Measurements from ENCODE around the gene PRF1.
"Not testable (repeated sequence)": the region's sequence is repeated elsewhere in the genome, so short reads cannot be mapped to it uniquely, and the experiment has no call there.

PRF1 gene

DNA sequence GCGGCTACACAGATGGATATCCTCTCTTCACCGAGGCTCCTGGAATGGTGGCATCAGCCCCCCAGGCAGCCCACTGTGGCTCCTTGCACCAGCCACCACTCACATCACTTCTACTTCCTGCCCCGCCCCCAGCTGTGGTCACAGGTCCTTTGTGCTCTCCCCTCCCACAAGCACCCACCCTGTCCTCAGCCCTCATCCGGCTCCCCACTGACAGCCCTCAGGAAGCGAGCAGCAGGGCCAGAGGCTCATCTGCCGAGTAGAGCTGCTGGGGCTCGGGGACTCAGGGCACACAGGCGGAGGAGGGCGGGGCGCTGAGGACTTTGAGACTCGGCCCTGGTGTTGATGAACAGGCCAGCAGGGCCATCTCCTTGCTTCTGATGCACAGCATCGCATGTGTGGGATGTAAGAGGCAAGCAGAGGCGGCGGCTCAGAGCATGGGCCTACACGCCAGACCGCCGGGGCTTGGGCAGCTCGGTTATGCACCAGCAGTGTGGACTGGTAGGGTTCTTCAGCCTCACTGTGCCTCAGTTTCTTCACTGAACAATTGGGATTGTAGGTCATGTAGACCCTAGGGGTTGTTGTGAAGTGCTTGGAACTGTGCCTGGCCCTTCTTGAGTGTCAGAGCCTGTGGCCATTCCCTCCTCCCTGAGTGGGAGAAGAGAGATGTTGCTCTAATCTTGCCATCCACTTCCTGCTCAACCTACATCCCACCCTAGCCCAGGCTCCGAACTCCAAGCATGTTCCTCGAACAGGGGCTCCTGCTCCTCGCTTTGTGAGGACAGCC, at the start of gene PRF1:
TSS of gene PRF1 (minus strand) at position 77 of the 784 bp plus-strand sequence. CDS start 1,839 bp downstream, outside the sequence.
- peak in 2 of 42 donors; percentile 13 to 31 for DNase-seq
- intact Hi-C loops (cut with DNase I) = no loop called here

DNA sequence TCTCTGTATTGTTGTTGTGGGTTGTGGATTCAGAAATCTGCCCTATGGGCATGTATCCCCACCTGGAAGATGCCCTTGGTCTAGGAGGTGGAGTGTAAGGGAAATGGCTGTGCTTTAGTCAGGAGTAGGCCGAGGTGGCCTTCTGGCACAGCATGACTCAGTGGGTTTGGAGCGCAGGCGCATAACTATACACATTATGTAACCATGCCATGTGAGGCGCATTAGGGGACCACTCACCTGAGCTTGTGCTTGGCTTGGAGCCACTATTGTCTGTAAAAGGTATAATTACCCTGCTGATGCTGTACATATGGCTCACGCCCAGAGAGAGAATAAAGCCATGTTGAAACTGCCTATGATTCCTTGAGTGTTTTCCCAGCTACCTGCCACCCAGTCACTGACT, 49.1 kb upstream of the PRF1 start:
- intact Hi-C loops (cut with DNase I) = no loop called here
- peak in 1 of 42 donors; percentile 8 for DNase-seq

DNA sequence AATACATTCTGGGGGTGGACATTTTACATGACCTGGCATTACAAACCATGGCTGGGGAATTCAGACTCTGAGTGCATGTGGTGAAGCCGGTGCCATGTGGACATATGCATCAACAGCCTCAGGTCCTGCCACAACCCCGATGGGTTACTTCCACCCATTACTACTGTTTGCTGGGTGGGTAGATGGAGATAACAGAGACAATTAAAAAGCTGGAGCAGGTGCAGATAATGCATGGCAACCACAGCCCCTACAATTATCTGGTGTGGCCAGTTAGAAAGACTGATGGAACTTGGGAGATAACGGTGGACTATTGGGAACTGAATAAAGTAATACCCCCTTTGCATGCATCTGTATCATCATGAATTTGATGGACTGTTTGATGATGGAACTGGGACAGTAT, 48.2 kb upstream of the PRF1 start:
- intact Hi-C loops (cut with DNase I) = no loop called here
- DNase-seq = peak in 1 of 42 donors; percentile 20

DNA sequence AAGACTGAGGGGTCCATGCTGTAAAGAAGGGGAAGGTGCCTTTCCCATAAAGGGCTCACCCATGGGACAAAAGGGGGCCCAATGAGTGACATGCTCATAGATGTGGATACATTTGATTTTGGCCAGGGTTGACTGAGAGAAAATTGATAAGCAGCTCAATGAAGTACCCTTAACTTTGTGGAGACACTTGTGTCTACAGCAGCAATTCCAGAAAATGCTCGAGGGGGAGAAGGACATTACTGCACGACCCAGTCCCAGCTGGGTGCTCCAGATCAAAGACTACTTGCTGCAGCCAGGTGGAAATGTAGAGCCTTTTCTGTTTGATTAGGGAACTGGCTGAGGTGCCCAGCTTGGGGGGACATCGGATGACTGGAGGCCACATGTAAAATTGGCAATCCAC, 47.6 kb upstream of the PRF1 start:
- intact Hi-C loops (cut with DNase I) = no loop called here
- no peak for DNase-seq

DNA sequence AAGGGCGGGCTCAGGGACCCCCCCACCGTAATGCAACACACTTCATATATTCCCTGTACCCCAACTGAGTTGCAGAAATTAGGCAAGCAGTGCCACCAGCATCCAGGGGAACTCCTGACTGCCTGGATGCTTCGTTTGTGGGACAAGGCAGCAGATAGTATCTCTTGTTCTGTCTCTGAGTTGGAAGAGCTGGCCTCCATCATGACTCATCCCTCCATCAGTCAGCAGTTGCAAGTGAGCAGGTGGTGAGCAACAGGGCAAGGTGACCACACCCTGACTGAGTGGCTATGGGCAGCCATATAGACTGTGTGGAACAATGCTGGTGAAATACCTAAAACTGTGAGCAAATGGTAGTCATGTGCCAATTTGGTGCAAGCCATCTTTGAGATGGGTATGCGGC, 47.0 kb upstream of the PRF1 start:
- intact Hi-C loops (cut with DNase I) = no loop called here
- DNase-seq = peak in 1 of 42 donors; percentile 31

DNA sequence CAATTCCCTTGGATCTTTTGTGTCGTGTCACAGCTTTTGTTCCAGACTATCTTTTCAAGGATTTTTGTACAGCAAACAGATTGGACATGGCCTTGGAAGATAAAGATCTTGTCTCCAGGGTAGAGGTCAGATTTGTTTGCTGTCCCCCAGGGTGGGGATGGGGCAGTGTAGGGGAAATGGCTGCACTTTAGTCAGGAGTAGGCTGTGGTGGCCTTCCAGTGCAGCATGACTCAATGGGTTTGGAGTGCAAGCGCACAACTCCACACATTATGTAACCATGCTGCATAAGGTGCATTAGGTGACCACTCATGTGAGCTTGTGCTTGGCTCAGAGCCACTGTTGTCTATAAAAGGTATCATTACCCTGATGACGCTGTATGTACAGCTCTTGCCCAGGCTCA, 45.9 kb upstream of the PRF1 start:
- intact Hi-C loops (cut with DNase I) = no loop called here
- DNase-seq = peak in 1 of 42 donors; percentile 25

DNA sequence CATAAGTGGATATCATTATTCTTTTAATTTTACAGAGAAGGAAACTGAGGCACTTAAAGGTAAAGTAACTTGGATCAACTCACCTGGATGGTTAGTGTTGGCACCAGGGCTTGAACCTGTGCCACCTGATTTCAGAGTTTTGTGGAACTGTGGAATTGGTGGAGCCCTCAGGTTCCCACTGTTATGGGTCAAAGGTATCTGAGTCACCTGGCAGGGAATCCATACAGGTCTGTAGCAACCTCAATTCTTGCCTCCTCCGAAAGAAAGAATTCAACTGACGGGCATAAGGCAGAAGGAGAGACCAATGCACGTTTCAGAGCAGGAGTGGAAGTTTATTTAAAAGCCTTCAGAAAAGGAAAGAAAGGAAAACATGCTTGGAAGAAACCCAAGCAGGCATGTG, 44.5 kb upstream of the PRF1 start:
- intact Hi-C loops (cut with DNase I) = no loop called here
- DNase-seq = no peak

DNA sequence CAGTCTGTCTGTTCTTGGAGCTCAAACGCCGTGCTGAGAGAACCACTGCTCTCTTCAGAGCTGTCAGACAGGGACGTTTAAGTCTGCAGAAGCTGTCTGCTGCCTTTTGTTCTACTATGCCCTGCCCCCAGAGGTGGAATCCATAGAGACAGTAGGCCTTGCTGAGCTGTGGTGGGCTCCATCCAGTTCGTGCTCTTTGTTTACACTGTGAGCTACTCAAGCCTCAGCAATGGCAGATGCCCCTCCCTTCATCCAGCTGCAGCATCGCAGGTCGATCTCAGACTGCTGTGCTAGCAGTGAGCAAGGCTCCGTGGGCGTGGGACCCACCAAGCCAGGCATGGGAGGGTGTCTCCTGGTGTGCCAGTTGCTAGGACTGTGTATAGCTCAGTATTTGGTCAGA, 42.4 kb upstream of the PRF1 start:
- DNase-seq = peak in 1 of 42 donors; percentile 28
- intact Hi-C loops (cut with DNase I) = not testable (repeated sequence)

DNA sequence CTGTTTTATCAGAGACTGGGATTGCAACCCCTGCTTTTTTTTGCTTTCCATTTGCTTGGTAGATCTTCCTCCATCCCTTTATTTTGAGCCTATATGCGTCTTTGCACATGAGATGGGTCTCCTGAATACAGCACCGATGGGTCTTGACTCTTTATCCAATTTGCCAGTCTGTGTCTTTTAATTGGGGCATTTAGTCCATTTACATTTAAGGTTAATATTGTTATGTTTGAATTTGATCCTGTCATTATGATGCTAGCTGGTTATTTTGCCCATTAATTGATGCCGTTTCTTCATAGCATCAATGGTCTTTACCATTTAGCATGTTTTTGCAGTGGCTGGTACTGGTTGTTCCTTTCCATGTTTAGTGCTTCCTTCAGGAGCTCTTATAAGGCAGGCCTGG, 40.7 kb upstream of the PRF1 start:
- intact Hi-C loops (cut with DNase I); DNase-seq: not testable (repeated sequence)

DNA sequence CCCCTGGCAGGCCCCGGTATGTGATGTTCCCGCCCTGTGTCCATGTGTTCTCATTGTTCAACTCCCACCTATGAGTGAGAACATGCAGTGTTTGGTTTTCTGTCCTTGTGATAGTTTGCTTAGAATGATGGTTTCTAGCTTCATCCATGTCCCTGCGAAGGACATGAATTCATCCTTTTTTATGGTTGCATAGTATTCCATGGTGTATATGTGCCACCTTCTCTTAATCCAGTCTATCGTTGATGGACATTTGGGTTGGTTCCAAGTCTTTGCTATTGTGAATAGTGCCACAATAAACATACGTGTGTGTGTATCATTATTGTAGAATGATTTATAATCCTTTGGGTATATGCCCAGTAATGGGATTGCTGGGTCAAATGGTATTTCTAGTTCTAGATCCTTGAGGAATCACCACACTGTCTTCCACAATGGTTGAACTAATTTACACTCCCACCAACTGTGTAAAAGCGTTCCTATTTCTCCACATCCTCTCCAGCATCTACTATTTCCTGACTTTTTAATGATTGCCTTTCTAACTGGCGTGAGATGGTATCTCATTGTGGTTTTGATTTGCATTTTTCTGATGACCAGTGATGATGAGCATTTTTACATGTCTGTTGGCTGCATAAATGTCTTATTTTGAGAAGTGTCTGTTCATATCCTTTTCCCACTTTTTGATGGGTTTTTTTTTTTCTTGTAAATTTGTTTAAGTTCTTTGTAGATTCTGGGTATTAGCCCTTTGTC, 37.3 kb upstream of the PRF1 start:
- intact Hi-C loops (cut with DNase I); DNase-seq: not testable (repeated sequence)

DNA sequence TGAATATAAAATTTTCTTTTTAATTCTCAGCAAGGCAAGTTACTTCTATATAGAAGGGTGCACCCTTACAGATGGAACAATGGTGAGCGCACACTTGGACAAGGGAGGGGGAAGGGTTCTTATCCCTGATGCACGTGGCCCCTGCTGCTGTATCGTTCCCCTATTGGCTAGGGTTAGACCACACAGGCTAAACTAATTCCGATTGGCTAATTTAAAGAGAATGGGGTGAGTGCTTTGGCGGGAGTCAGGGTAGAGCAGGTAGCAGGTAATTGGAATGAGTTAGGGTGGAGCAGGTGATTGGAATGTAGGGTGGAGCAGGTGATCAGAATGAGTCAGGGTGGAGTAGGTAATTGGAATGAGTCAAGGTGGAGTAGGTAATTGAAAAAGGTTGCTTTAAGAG, 32.0 kb upstream of the PRF1 start:
- DNase-seq; intact Hi-C loops (cut with DNase I): not testable (repeated sequence)

DNA sequence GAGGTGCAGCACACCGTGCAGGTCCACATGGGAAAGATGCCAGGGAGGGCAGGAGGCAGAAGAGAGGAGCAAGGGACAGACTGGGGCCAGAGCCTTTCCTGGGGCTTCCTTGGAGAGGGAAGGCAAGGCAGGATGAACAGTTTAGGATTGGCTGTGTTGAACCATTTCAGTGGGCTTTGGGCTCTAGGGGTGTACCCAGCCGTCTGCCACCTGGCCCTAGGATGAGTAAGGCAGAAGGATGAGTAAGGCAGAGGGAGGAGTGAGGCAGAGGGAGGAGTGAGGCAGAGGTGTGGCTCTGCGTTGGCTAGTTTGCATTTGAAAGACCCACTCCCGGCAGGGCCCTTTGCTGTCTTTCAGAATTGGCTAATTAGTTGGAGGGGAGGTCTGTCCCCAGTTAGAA, 31.5 kb upstream of the PRF1 start:
- intact Hi-C loops (cut with DNase I) = no loop called here
- DNase-seq = no peak

DNA sequence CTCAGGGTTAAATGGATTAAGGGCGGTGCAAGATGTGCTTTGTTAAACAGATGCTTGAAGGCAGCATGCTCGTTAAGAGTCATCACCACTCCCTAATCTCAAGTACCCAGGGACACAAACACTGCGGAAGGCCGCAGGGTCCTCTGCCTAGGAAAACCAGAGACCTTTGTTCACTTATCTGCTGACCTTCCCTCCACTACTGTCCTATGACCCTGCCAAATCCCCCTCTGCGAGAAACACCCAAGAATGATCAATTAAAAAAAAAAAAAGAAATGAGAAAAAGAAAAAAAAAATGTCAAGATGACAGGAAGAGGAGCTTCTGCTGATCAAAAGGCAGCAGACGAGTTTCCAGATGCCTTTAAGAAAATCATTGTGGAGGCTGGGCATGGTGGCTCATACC, 29.2 kb upstream of the PRF1 start:
- DNase-seq; intact Hi-C loops (cut with DNase I): not testable (repeated sequence)

DNA sequence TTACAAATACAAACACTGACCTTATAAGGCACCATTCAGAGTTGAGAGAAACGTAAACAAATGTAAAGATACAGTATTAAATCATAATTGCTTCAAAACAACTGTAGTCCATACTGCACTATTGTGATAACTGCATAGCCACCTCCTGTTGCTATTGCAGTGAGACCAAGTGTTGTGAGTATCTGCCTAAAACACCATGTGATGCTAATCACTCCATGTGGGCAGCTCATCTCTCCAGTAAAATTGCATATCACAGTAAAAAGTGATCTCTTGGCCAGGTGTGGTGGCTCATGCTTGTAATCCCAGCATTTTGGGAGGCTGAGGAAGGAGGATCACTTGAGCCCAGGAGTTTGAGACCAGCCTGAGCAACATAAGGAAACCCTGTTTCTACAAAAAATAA, 26.8 kb upstream of the PRF1 start:
- intact Hi-C loops (cut with DNase I) = no loop called here
- no peak for DNase-seq

DNA sequence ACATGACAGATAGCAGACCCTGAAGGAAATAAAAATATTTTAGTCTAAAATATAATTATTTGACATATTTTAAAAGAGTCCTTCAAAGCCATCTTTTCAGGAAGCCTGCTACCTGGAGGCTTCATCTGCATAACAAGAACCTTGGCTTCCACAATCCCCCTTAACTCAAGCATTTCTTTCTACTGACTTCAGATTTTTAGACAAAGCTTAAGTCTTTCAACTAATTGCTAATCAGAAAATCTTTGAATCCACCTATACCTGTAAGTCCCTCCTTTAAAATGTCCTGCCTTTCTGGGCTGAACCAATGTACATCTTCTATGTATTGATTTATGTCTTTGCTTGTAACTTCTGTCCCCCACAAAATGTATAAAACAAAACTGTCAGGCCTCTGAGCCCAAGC, 23.5 kb upstream of the PRF1 start:
- intact Hi-C loops (cut with DNase I) = no loop called here
- no peak for DNase-seq

DNA sequence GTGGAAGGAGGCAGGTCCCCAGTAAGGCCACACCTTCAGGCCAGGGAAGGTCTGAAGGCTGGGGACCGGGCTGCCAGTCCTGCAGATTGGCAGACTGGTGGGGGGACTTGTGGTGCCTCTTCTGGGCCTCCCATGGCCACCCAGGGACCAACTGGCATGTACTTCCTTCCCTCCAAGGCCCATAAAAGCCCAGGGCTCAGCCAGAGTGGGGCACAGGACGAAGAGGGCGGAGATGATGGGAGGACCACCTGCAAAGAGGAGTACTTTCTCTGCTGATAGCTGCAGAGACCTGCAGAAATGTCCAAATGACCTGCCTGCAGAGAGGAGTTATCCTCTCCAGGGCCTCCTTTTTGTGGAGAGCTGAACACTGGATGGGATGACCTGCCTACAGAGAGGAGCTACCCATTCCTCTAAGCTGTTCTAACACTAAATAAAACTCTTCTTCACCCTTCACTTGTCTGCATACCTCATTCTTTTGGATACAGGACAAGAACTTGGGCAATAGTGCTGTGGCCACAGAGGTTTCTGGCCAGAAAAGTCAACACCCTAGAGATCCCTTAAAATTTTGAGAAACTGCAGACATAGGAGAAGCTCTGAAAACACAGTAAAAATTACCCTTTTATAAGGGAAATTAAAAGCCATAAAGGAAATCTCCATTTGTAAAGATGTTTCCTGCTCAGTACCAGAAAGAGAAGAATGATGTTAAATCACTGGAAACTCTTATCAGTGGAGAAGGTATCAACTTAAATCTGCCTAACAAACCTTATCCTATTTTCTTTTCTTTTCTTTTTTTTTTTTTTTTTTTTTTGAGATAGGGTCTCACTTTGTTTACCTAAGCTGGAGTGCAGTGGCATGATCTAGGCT, 20.7 kb upstream of the PRF1 start:
- intact Hi-C loops (cut with DNase I) = no loop called here
- no peak for DNase-seq

DNA sequence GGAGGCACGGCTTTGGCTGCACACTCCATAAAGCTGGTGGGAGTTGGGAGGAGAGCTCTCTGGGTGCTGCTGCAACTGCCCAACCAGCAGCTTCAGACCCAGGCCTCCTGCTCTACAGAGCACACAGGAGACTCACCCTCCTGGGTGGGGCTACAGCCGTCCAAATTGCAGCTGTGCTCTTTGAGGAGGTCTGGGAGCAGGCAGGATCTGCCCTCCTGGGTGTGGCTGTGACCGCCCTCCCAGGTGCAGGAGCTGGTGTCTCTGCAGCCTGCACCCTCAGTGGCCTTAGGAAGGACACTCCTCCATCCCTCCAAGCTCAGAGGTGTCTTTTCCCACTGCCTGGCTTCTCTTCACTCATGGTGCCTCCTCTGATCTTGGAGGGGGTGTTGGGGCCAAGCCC, 20.0 kb upstream of the PRF1 start:
- intact Hi-C loops (cut with DNase I) = no loop called here

DNA sequence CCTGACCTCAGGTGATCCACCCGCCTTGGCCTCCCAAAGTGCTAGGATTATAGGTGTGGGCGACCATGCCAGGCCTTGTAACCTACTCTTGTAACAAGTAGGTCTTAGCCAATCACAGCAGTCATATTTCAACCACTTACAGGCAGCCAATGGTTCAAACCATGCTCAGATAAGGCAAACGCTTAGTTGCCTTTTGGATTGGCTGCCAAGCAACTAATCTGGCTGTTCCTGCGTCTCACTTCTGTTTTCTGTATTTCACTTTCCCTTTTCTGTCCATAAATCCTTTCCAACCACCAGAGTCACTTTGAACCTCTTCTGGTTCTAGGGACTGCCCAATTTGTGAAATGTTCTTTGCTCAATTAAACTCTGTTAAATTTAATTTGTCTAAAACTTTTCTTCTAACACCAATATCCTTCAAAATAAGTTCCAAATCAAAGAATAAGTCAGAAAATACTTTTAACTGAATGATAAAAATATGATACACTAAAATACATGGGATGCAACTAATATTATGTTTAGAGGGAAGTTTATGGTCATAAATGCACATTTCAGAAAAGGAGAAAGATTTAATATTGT, 19.1 kb upstream of the PRF1 start:
- intact Hi-C loops (cut with DNase I) = no loop called here
- no peak for DNase-seq

More for the DNA sequence above, 20.0 kb upstream of the PRF1 start:
- DNase-seq = no peak

DNA sequence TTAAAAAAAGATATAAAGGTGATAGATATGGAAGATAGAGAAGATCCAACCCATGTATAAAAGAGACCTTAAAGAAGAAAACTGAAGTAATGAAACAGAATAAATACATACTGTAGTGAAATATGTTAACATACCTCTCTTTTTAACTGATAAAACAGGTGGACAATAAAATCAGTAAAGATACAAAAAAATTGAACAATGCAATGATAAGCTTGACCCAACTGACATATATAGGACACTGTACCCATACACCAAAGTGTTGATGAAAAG, 17.4 kb upstream of the PRF1 start:
- DNase-seq = no peak

More for the DNA sequence above, 17.4 kb upstream of the PRF1 start:
- intact Hi-C loops (cut with DNase I) = no loop called here
